HG03432 (cell line): ENCODE data around the gene TBC1D17.

Source experiments
- ATAC-seq: cut with Tn5 transposase; IDR thresholded peaks from one replicate; pipeline ENCODE4 v1.9.1; 2021; ENCODE audit warnings: mild to moderate bottlenecking, moderate library complexity; ENCODE audit not compliant: unreplicated experiment

The TBC1D17 gene

DNA sequence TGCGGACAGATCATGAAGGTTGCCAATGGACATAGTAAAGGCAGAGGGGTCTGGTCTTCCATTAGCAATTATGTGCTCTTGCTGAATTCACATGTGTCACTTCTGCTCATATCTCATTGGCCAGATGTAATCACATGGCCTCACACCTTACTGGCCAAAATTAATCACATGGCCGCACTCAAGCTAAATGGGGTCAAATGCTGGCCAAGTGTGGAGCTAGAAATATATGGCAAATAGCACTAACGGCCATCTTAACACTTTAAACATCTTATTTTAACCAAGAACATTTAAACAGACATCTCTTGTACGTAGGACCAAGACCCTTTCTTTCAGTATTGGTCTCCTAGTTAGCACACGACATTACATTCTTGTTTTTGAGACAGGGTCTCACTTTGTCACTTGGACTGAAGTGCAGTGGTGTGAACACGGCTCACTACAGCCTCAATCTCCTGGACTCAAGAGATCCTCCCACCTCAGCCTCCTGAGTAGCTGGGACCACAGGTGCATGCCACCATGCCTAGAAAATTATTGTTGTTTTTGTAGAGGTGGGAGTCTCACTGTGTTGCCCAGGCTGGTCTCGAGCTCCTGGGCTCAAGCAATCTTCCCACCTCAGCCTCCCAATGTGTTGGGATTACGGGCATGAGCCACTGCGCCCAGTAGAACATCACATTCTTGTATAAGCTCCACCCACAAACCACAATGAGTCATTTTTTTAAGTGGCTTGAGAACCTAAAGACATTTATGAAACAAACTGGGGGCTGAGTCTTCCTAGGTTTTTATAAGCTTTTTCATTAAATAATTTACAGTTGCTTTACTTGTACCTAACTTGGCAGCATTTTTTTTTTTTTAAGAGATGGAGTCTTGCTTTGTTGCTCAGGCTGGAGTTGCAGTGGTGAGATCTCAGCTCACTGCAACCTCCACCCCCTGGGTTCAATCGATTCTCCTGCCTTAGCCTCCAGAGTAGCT is 29.5 kb upstream of the TBC1D17 start:
- no peak for ATAC-seq

- no peak for ATAC-seq
These were observed 28.6 kb upstream of the TBC1D17 start for GRCh38 chr19:49848938-49849337.

DNA sequence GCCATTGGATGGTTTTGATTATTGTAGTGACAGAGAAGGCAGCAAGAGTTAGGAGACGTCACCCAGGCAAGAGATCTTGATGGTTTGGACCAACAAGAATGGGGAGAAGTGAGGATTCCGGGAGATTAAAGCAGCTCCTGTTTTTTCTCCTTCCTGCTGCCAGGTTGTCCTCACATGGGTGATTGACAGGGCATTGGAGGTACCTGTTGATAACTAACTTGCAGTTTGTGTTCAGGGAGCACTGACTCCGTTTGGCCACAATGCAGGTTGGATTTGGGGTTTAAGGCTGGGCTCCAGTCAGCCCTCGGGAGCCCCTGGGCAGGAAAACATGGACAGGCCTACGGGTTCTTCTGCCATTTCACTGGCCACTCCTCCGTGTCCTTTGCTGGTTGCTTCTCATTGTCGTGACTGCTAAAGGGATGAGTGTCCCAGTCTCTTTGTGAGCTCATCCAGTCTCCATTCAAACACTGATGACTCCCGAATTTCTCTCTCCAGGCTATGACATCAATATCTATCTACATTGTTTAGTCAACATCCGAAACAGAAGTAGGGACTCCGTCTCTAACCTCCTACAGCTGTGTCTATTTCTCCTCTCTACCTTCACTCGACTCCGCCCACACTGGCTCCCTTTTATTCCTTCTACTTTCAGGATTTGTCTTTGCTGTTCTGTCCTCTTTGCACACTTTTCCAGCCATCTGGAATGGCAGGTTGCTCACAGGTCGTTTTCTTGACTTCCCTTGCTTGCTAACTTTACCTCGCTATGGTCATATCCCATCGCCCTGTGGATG is 27.9 kb upstream of the TBC1D17 start:
- ATAC-seq = no peak

DNA sequence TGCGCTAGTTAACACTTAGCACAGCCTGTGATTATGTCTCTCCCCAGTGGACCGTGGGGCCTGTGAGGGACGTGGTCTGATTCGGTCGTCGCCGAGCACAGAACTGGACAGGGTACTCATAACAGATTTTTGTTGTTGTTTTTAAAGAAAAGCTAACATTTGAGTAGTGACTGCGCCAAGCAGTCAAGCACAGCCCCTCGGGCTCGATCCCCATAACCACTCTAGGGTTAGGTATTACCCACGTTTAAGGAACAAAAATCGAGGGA is 27.3 kb upstream of the TBC1D17 start:
- ATAC-seq = no peak

- peak; percentile 79 for ATAC-seq
These were observed 26.8 kb upstream of the TBC1D17 start, which contains the start of gene PTOV1 for GRCh38 chr19:49850487-49851342. TSS of gene PTOV1 (plus strand) at chr19:49851159.

- ATAC-seq = no peak
These were observed 25.8 kb upstream of the TBC1D17 start for GRCh38 chr19:49851456-49852259.

DNA sequence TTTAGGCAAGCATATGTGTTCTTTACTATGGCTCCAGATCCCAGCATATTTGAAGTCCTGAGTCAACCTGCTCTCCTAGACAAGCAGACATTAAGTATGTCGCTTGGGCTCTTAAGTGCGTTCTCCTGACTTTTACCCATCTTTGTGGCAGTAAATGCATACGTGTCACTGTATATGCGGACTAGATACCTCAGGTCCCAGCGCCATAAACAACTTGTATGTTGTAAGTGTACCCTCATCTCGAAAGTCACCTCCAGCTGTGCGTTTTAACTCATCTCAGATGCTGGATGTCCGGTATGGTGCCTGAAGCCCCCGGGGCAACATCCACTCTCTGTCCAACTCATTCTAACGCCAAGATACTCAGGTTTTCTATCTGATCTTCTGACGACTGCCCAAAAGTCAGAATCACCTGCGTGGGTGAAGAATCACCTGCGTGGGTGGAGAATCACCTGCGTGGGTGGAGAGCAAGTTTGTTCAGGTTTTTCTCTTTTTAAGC is 24.8 kb upstream of the TBC1D17 start:
- no peak for ATAC-seq

DNA sequence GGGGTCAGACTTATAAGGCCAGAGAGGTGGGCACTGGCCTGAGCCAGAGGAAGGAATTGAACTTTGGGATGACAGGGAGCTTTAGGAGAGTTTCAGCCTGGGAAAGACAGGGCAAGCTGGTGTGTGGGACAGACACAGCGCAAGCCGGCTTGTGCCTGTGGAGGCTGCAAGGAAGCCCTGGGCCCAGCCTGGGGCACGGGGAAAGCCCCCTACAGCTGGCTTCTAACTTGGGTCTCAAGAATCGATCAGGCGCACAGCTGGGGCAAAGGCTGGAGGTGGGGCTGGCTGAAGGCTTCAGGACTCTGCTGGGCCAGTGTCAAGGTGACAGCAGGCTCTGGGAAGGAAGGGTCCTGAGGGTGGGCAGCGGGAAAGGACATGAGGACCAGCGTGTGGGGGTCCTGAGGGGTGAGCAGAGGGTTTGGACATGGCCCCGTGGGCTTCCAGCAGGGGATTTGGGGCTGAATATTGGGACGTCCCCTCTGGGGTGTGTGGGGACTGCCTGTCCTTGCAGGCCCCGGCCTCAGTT is 23.6 kb upstream of the TBC1D17 start:
- no peak for ATAC-seq

DNA sequence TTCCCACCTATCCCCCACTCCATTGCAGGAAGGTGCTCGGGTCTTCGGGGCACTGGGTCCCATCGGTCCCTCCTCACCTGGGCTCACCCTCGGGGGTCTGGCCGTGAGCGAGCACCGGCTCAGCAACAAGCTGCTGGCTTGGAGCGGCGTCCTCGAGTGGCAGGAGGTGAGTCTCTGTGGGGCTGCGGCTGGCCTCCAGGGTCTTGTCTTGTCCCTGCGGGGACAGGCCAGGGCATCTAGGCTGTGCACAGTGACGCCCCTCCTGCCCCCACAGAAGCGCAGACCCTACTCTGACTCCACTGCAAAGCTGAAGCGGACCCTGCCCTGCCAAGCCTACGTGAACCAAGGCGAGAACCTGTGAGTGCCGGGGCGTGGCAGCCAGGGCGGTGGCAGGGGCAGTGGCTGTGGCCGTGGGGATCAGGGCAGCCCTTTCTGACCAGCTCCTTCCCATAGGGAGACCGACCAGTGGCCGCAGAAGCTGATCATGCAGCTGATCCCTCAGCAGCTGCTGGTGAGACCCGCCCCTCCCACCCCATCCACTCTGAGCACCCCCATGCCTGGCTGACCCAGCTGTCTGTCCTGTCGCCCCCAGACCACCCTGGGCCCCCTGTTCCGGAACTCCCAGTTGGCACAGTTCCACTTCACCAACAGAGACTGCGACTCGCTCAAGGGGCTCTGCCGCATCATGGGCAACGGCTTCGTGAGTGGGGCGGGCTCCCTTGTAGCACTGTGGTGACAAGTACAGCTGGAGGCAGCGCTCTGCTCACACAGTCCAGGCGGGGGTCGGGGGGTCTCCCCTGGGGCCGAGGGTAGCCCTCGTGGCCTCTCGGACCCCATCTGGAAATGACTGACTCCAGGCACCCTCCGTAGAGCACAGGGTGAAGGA is 22.9 kb upstream of the TBC1D17 start:
- ATAC-seq = no peak

GRCh38 chr19:49855277-49855675 is 22.2 kb upstream of the TBC1D17 start:
- no peak for ATAC-seq

DNA sequence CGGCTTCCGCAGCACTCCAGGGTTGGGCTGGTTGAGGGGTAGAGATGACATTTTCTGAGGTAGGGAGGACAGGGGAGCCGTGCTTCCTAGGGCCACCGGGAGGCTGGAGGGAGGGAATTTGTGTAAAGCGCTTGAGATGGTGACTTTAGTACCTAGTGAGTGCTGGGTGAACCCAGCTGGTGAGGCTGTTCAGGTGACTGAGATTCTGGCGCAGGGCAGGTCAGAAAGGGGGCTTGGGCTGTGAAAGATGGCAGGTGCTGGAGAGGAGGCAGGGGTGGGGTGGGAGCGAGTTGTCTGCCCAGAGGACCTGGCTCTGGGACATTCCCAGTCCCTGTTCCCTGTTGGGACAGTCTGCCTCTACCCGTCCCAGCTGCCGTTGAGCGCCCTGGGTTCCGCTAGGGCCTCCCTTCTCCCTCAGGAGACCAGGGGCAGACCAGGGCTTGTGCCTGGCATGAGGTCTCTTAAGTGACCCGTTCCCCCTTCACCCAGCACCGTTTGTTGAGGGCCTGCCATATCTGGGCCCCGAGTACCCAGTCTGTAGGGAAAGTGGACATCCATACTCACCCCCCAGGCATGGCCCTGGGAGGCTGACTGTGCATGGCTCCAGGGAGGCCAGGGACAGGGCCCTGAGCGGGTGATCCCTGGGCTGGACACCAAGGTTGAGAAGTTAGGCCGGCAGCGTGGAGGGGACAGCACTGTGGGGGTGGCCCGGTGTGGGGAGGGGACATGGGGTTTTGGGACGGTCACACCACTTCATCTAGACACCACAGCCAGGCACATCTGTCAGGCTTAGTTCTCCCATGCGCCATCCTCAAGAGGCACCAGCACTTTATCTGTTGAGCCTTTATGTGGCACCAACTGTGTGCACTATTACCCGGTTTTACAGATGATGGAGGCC is 21.6 kb upstream of the TBC1D17 start:
- no peak for ATAC-seq

- ATAC-seq = no peak
These were observed 20.9 kb upstream of the TBC1D17 start for GRCh38 chr19:49856574-49857021.

DNA sequence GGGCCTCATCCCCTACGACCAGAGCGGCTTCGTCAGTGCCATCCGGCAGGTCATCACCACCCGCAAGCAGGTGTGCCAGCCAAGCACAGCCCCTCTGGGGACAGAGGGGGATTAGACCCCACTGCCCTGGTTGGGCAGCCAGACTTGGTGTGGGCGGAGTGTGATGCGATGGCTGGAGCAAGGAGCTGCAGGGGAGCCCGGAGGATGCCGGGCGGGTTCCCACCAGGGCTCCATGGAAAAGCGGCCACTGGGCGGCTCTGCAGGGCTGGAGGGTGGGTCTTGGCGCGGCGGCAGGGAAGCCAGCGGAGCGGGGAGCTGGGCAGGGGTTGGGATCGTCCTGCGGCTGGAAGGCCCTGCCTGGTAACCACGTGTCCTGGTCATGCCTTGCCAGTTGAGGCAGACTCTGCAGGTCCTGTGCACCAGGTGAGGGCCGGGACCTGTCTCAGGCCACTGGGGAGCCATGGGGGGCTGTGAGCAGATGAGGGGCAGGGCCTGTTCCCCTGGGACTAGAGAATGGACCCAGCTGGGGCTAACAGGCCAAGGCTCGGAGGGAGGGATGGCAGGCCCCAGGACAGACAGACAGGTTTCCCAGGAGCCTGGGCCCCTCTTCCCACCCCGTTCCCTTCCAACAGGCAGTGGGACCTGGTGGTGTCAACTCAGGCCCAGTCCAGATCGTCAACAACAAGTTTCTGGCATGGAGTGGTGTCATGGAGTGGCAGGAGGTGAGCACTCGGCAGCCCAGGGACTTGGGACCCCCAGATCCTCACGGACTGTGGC is 20.3 kb upstream of the TBC1D17 start:
- no peak for ATAC-seq

DNA sequence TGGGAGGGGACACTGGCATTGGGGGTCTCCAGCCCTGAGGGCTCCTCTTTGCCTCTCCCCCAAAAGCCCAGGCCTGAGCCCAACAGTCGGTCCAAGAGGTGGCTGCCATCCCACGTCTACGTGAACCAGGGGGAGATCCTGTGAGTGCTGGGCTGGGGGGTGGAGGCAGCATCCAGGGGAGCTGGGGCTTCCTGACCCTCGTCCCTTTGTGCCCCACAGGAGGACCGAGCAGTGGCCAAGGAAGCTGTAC is 19.7 kb upstream of the TBC1D17 start:
- no peak for ATAC-seq

- ATAC-seq = no peak
These were observed 19.2 kb upstream of the TBC1D17 start for GRCh38 chr19:49858088-49858985.

- no peak for ATAC-seq
These were observed 17.7 kb upstream of the TBC1D17 start for GRCh38 chr19:49859682-49860335.
